Fibroblast of lung (primary cell): Measurements from ENCODE around the gene ZNF189. TPM values are rescaled to one million over a fixed set of nuclear protein-coding genes. Genes with fewer than 3 reads are reported as not detected.

Experiments
- DNase-seq, 2 donors: peaks; one replicate each; pipeline versions ENCODE4 v3.0.0 to v3.0.0-alpha.2; 2010; ENCODE audit warnings: low read depth in 2 of 2
- H2AFZ ChIP-seq: 2 replicates; pipeline ENCODE4 v1.5.1; 2012; ENCODE audit warnings: low read length, control low read depth, inconsistent platforms
- H3K27ac ChIP-seq: 2 replicates; pipeline ENCODE4 v1.5.1; 2011; ENCODE audit warnings: low read length, control low read depth; ENCODE audit not compliant: insufficient read depth
- H3K27me3 ChIP-seq: 2 replicates; pipeline ENCODE4 v1.5.1; 2011; ENCODE audit warnings: mild to moderate bottlenecking, low read length; ENCODE audit not compliant: control insufficient read depth, insufficient read depth
- H3K36me3 ChIP-seq: 2 replicates; pipeline ENCODE4 v1.5.1; 2011; ENCODE audit warnings: low read length; ENCODE audit not compliant: control insufficient read depth, insufficient read depth
- H3K4me1 ChIP-seq: 2 replicates; pipeline ENCODE4 v1.5.1; 2011; ENCODE audit warnings: low read length; ENCODE audit not compliant: control insufficient read depth, insufficient read depth; ENCODE audit errors: extremely low read depth
- H3K4me2 ChIP-seq: 2 replicates; pipeline ENCODE4 v1.5.1; 2011; ENCODE audit warnings: low read length, control low read depth; ENCODE audit not compliant: insufficient read depth; ENCODE audit errors: extremely low read depth
- H3K4me3 ChIP-seq, 4 experiments: fragments of 200-600 bp in 1 of 4; sonication (generic) in 1 of 4; replicated peaks in 1 of 4; 2 replicates each; pipeline ENCODE4 v1.5.1; 2011 to 2016; ENCODE audit warnings: low read length in 4 of 4, low read depth in 3 of 4, mild to moderate bottlenecking in 3 of 4, control low read depth in 2 of 4, inconsistent platforms in 1 of 4, mixed read lengths in 1 of 4; ENCODE audit not compliant: insufficient read depth in 1 of 4; ENCODE audit errors: control extremely low read depth in 1 of 4
- H3K79me2 ChIP-seq: 2 replicates; pipeline ENCODE4 v1.5.1; 2012; ENCODE audit warnings: mild to moderate bottlenecking, low read length, inconsistent platforms; ENCODE audit not compliant: control insufficient read depth, insufficient read depth
- H3K9ac ChIP-seq: 2 replicates; pipeline ENCODE4 v1.5.1; 2011; ENCODE audit warnings: mild to moderate bottlenecking, low read length, control low read depth; ENCODE audit not compliant: insufficient read depth
- H3K9me3 ChIP-seq: 2 replicates; pipeline ENCODE4 v1.5.1; 2012; ENCODE audit warnings: low read depth, low read length; ENCODE audit not compliant: control insufficient read depth, insufficient read depth
- H4K20me1 ChIP-seq: 2 replicates; pipeline ENCODE4 v1.5.1; 2011; ENCODE audit warnings: low read length; ENCODE audit not compliant: control insufficient read depth, insufficient read depth; ENCODE audit errors: extremely low read depth
- EZH2 ChIP-seq: IDR thresholded peaks from 2 replicates; pipeline ENCODE4 v1.5.1; 2012; ENCODE audit warnings: low read length, control low read depth, mild to moderate bottlenecking; ENCODE audit errors: missing control alignments
- polyA plus RNA-seq, 2 donors: library from polyadenylated mRNA; depleted of rRNA in 1 of 2; stranded (reverse) in 1 of 2; unstranded in 1 of 2; fragments of >200 nt; gene quantifications; 2 replicates each; pipeline ENCODE4 v1.2.1, GENCODE V29; 2011 to 2012; ENCODE audit warnings: missing spikeins in 1 of 2
- total RNA-seq: library from RNA; depleted of rRNA; stranded (reverse); fragments of >200 nt; gene quantifications from 2 replicates; pipeline ENCODE4 v1.2.1, GENCODE V29; 2014
- TF ChIP-seq, protein P1 (sequence below), 2 donors: IDR thresholded peaks in 1 of 2; conservative IDR thresholded peaks in 1 of 2; 1 replicate in 1 of 2; 2 replicates in 1 of 2; pipeline ENCODE4 v1.5.1; 2011 to 2012; ENCODE audit warnings: low read length in 2 of 2, control low read depth in 1 of 2, inconsistent platforms in 1 of 2, low read depth in 1 of 2, mild to moderate bottlenecking in 1 of 2

The ZNF189 gene
- total and polyA plus RNA-seq, 2 donors (not counting 1 experiment from before 2014, with no cell fraction given), result 8.7 to 21.8 TPM

DNA sequence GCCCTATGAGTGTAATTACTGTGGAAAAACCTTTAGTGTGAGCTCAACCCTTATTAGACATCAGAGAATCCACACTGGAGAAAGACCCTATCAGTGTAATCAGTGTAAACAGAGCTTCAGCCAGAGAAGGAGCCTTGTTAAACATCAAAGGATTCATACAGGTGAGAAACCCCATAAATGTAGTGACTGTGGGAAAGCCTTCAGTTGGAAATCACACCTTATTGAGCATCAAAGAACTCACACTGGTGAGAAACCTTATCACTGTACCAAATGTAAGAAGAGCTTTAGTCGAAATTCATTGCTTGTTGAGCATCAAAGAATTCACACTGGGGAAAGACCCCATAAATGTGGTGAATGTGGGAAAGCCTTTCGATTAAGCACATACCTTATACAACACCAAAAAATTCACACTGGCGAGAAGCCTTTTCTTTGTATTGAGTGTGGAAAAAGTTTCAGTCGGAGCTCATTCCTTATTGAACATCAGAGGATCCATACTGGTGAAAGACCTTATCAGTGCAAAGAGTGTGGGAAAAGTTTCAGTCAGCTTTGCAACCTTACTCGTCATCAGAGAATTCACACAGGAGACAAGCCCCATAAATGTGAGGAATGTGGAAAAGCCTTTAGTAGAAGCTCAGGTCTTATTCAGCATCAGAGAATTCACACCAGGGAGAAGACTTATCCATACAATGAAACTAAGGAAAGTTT, 9.9 kb downstream of the ZNF189 start:
- peaks cover 14% of the 10 kb centered on the region for H3K9me3 ChIP-seq
- TF ChIP-seq, protein P1, sequence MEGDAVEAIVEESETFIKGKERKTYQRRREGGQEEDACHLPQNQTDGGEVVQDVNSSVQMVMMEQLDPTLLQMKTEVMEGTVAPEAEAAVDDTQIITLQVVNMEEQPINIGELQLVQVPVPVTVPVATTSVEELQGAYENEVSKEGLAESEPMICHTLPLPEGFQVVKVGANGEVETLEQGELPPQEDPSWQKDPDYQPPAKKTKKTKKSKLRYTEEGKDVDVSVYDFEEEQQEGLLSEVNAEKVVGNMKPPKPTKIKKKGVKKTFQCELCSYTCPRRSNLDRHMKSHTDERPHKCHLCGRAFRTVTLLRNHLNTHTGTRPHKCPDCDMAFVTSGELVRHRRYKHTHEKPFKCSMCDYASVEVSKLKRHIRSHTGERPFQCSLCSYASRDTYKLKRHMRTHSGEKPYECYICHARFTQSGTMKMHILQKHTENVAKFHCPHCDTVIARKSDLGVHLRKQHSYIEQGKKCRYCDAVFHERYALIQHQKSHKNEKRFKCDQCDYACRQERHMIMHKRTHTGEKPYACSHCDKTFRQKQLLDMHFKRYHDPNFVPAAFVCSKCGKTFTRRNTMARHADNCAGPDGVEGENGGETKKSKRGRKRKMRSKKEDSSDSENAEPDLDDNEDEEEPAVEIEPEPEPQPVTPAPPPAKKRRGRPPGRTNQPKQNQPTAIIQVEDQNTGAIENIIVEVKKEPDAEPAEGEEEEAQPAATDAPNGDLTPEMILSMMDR (conservative IDR thresholded peaks at IDR 0.05 in 1 of 2, IDR thresholded peaks at IDR 0.05 in 1 of 2; ENCODE audit: low read depth in 1 of 2, low read length in 2 of 2), result no peak
- TF ChIP-seq EZH2, result no peak
- no peaks in the 10 kb centered on the region for H3K4me1 ChIP-seq
- H3K9ac ChIP-seq, result no peak overlapping the region
- H4K20me1 ChIP-seq, result no peaks in the 10 kb centered on the region
- H3K27me3 ChIP-seq, result no peaks in the 10 kb centered on the region
- peak; percentile 1 to 20 for DNase-seq
- H3K27ac ChIP-seq, result no peak overlapping the region
- no peak overlapping the region for H2AFZ ChIP-seq
- no peak overlapping the region for H3K4me2 ChIP-seq
- peaks cover 9% of the 10 kb centered on the region for H3K36me3 ChIP-seq
- no peak overlapping the region for H3K4me3 ChIP-seq
- no peaks in the 10 kb centered on the region for H3K79me2 ChIP-seq

DNA sequence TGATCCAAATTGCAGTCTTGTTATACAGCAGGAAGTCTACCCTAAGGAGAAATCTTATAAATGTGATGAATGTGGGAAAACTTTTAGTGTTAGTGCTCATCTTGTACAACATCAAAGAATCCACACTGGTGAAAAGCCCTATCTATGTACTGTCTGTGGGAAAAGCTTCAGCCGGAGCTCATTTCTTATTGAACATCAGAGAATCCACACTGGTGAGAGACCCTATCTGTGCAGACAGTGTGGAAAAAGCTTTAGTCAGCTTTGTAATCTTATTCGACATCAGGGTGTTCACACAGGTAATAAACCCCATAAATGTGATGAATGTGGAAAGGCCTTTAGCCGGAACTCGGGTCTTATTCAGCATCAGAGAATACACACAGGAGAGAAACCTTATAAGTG, 10.4 kb downstream of the ZNF189 start:
- H2AFZ ChIP-seq, result no peak overlapping the region
- H4K20me1 ChIP-seq, result no peaks in the 10 kb centered on the region
- H3K27ac ChIP-seq, result no peak overlapping the region
- TF ChIP-seq, protein P1 (conservative IDR thresholded peaks at IDR 0.05 in 1 of 2, IDR thresholded peaks at IDR 0.05 in 1 of 2; ENCODE audit: low read depth in 1 of 2, low read length in 2 of 2), result no peak
- no peak for TF ChIP-seq EZH2
- no peaks in the 10 kb centered on the region for H3K79me2 ChIP-seq
- H3K4me1 ChIP-seq, result no peaks in the 10 kb centered on the region
- H3K27me3 ChIP-seq, result no peaks in the 10 kb centered on the region
- H3K4me3 ChIP-seq, result no peak overlapping the region
- H3K9me3 ChIP-seq, result peaks cover 14% of the 10 kb centered on the region
- no peak overlapping the region for H3K4me2 ChIP-seq
- peaks cover 9% of the 10 kb centered on the region for H3K36me3 ChIP-seq
- H3K9ac ChIP-seq, result no peak overlapping the region
- DNase-seq, result peak; percentile 18 to 47

DNA sequence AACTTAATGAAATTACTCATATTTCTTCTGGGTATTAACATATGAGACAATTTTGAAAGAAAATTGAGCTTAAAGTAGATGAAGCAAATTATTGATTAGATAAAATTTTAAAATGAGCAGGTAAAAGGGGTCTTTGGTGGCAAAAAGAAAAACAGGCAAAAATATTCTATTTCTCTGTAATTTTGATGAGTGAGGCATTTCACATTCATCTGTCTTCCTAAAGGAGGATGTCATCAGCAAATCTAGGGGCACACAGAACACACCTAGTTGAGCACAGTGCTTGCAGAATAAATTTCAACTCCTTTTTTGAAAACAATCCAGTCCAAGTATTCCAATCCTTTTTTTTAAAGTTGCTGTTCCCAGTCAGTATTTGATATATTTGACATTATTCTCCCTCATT, 16.2 kb downstream of the ZNF189 start:
- no peak for DNase-seq
- TF ChIP-seq EZH2, result no peak
- TF ChIP-seq, protein P1 (conservative IDR thresholded peaks at IDR 0.05 in 1 of 2, IDR thresholded peaks at IDR 0.05 in 1 of 2; ENCODE audit: low read depth in 1 of 2, low read length in 2 of 2), result no peak
- Histone ChIP-seq H3K27me3 (no peaks in the 10 kb centered on the region), H4K20me1 (no peaks in the 10 kb centered on the region), H2AFZ (no peak overlapping the region), H3K9me3 (no peaks in the 10 kb centered on the region), H3K27ac (no peak overlapping the region), H3K4me3 (no peak overlapping the region), H3K79me2 (no peaks in the 10 kb centered on the region), H3K4me1 (no peaks in the 10 kb centered on the region), H3K36me3 (no peaks in the 10 kb centered on the region), H3K9ac (no peak overlapping the region), H3K4me2 (no peak overlapping the region)
